Panc1 (cell line): ENCODE measurements around the gene STAT4.

Source experiments
- CTCF ChIP-seq: fragments of 450-650 bp; IDR thresholded peaks from 2 replicates; pipeline ENCODE4 v1.5.1; 2017; ENCODE audit warnings: mild to moderate bottlenecking
- POLR2AphosphoS5 ChIP-seq: IDR thresholded peaks from 2 replicates; pipeline ENCODE4 v1.6.1; 2012; ENCODE audit warnings: mild to moderate bottlenecking, low read depth, low read length, moderate library complexity
- REST ChIP-seq, 2 experiments: IDR thresholded peaks; 2 replicates each; pipeline ENCODE4 v1.6.1; 2011 to 2012; ENCODE audit warnings: low read depth in 2 of 2, control low read depth in 1 of 2, low read length in 1 of 2, mild to moderate bottlenecking in 1 of 2, moderate library complexity in 1 of 2; ENCODE audit not compliant: insufficient read depth in 1 of 2
- SIN3A ChIP-seq: IDR thresholded peaks from 2 replicates; pipeline ENCODE4 v1.6.1; 2012; ENCODE audit warnings: low read depth, mild to moderate bottlenecking, low read length, moderate library complexity, borderline replicate concordance; ENCODE audit not compliant: insufficient read depth

GRCh38 chr2:190997526-190998113 is 153.2 kb downstream of the STAT4 start:
- TF ChIP-seq CTCF (no peak), REST (IDR thresholded peaks at IDR 0.05; ENCODE audit: insufficient read depth in 1 of 2, low read depth in 2 of 2, low read length in 1 of 2) (no peak), POLR2AphosphoS5 (no peak), SIN3A (no peak)
